ENCODE results near the gene ANKRD17. TPM values are rescaled to one million over a fixed set of nuclear protein-coding genes. Genes with fewer than 3 reads are reported as not detected.

Gene ANKRD17
- total RNA-seq, 2 donors from 2014 or later: 47.1 to 56.3 TPM

- peaks cover 21% of the 10 kb centered on the region for H3K36me3 ChIP-seq
- peaks cover 0 to 5% of the 10 kb centered on the region in 2 donors for H3K4me1 ChIP-seq
- H3K27me3 ChIP-seq: no peaks in the 10 kb centered on the region
- no peak overlapping the region for H3K4me3 ChIP-seq
- no peak for TF ChIP-seq CTCF (IDR thresholded peaks at IDR 0.05)
- DNase-seq (ENCODE audit: low spot score): no peak
- no peak overlapping the region for H3K27ac ChIP-seq
- no peaks in the 10 kb centered on the region for H3K9me3 ChIP-seq
Measured at GRCh38 chr4:73064536-73064935, 194.1 kb downstream of the ANKRD17 start.

- H3K36me3 ChIP-seq: peaks cover 55% of the 10 kb centered on the region
- no peak for DNase-seq (ENCODE audit: low spot score)
- H3K9me3 ChIP-seq: no peaks in the 10 kb centered on the region
- no peak overlapping the region for H3K4me3 ChIP-seq
- no peak overlapping the region for H3K27ac ChIP-seq
- TF ChIP-seq CTCF (IDR thresholded peaks at IDR 0.05): no peak
- H3K27me3 ChIP-seq: no peaks in the 10 kb centered on the region
- no peaks in the 10 kb centered on the region for H3K4me1 ChIP-seq
Measured at GRCh38 chr4:73055241-73055897, 203.2 kb downstream of the ANKRD17 start.

- H3K27ac ChIP-seq: no peak overlapping the region
- peaks cover 43% of the 10 kb centered on the region for H3K36me3 ChIP-seq
Measured at GRCh38 chr4:73053974-73054480, 204.6 kb downstream of the ANKRD17 start.

GRCh38 chr4:73053076-73053475 is 205.5 kb downstream of the ANKRD17 start:
- no peaks in the 10 kb centered on the region for H3K4me1 ChIP-seq
- no peak for TF ChIP-seq CTCF (IDR thresholded peaks at IDR 0.05)
- no peak for DNase-seq (ENCODE audit: low spot score)
- H3K27me3 ChIP-seq: no peaks in the 10 kb centered on the region
- peaks cover 34% of the 10 kb centered on the region for H3K36me3 ChIP-seq
- no peak overlapping the region for H3K4me3 ChIP-seq
- no peak overlapping the region for H3K27ac ChIP-seq
- no peaks in the 10 kb centered on the region for H3K9me3 ChIP-seq

More at GRCh38 chr4:73053974-73054480, 204.6 kb downstream of the ANKRD17 start:
- Histone ChIP-seq H3K27me3 (no peaks in the 10 kb centered on the region), H3K9me3 (no peaks in the 10 kb centered on the region), H3K4me3 (no peak overlapping the region), H3K4me1 (no peaks in the 10 kb centered on the region)
- no peak for DNase-seq (ENCODE audit: low spot score)
- TF ChIP-seq CTCF (IDR thresholded peaks at IDR 0.05): no peak

GRCh38 chr4:73051625-73052024 is 207.0 kb downstream of the ANKRD17 start:
- Histone ChIP-seq H3K36me3 (peaks cover 20% of the 10 kb centered on the region), H3K27me3 (no peaks in the 10 kb centered on the region), H3K4me1 (no peaks in the 10 kb centered on the region), H3K9me3 (no peaks in the 10 kb centered on the region), H3K4me3 (no peak overlapping the region), H3K27ac (no peak overlapping the region)
- DNase-seq (ENCODE audit: low spot score): no peak
- TF ChIP-seq CTCF (IDR thresholded peaks at IDR 0.05): no peak

- Histone ChIP-seq H3K27me3 (no peaks in the 10 kb centered on the region), H3K4me3 (no peak overlapping the region), H3K9me3 (no peaks in the 10 kb centered on the region), H3K4me1 (no peaks in the 10 kb centered on the region), H3K36me3 (no peaks in the 10 kb centered on the region), H3K27ac (no peak overlapping the region)
- DNase-seq (ENCODE audit: low spot score): no peak
- TF ChIP-seq CTCF (IDR thresholded peaks at IDR 0.05): no peak
Measured at GRCh38 chr4:73045879-73046278, 212.7 kb downstream of the ANKRD17 start.

Measured in right atrium auricular region (tissue), 2 donors.